Naive B cell (primary cell): ENCODE results near the gene CHCHD3. TPM values are rescaled to one million over a fixed set of nuclear protein-coding genes. Genes with fewer than 3 reads are reported as not detected.
A peak's percentile ranks its signal among the peaks of the same experiment; 100 is the strongest.

Experiments used
- ATAC-seq, 2 donors: fragments of 150-1000 bp; cut with Tn5 transposase; 2 replicates each; pipeline ENCODE4 v1.10.0; 2021; ENCODE audit warnings: low read depth in 2 of 2, mild to moderate bottlenecking in 2 of 2, moderate library complexity in 2 of 2
- DNase-seq: peaks from one replicate; pipeline ENCODE4 v3.0.0; 2022
- H3K27ac Mint-ChIP-seq, 6 donors: one replicate each; pipeline ENCODE4 v1.8.0; 2020 to 2022; ENCODE audit warnings: mild to moderate bottlenecking in 6 of 6, mixed read lengths in 6 of 6, moderate library complexity in 5 of 6, inconsistent platforms in 2 of 6
- H3K27me3 Mint-ChIP-seq, 3 donors: one replicate each; pipeline ENCODE4 v1.8.0; 2021 to 2022; ENCODE audit warnings: mixed read lengths in 3 of 3, mild to moderate bottlenecking in 1 of 3
- H3K36me3 Mint-ChIP-seq, 2 donors: one replicate each; pipeline ENCODE4 v1.8.0; 2020 to 2022; ENCODE audit warnings: mixed read lengths in 2 of 2, inconsistent platforms in 1 of 2, mild to moderate bottlenecking in 1 of 2
- H3K4me1 Mint-ChIP-seq, 3 donors: one replicate each; pipeline ENCODE4 v1.8.0; 2020 to 2022; ENCODE audit warnings: mixed read lengths in 3 of 3, inconsistent platforms in 1 of 3, mild to moderate bottlenecking in 1 of 3, moderate library complexity in 1 of 3
- H3K4me3 Mint-ChIP-seq, 8 donors: one replicate each; pipeline ENCODE4 v1.8.0; 2020 to 2022; ENCODE audit warnings: mild to moderate bottlenecking in 8 of 8, mixed read lengths in 8 of 8, moderate library complexity in 8 of 8, inconsistent platforms in 2 of 8
- H3K9me3 Mint-ChIP-seq, 7 donors: one replicate each; pipeline ENCODE4 v1.8.0; 2020 to 2022; ENCODE audit warnings: mixed read lengths in 7 of 7, mild to moderate bottlenecking in 5 of 7, inconsistent platforms in 2 of 7, moderate library complexity in 1 of 7
- polyA plus RNA-seq, 6 donors: library from polyadenylated mRNA; unstranded; fragments of 300-500 nt; fragmentation: Illumina TruSeq; gene quantifications; one replicate each; pipeline ENCODE4 v1.2.3, GENCODE V29; 2021; ENCODE audit warnings: low read depth in 6 of 6

Gene CHCHD3
- polyA plus RNA-seq, 6 donors from 2014 or later: 56.4 to 97.0 (median 61.0) TPM

DNA sequence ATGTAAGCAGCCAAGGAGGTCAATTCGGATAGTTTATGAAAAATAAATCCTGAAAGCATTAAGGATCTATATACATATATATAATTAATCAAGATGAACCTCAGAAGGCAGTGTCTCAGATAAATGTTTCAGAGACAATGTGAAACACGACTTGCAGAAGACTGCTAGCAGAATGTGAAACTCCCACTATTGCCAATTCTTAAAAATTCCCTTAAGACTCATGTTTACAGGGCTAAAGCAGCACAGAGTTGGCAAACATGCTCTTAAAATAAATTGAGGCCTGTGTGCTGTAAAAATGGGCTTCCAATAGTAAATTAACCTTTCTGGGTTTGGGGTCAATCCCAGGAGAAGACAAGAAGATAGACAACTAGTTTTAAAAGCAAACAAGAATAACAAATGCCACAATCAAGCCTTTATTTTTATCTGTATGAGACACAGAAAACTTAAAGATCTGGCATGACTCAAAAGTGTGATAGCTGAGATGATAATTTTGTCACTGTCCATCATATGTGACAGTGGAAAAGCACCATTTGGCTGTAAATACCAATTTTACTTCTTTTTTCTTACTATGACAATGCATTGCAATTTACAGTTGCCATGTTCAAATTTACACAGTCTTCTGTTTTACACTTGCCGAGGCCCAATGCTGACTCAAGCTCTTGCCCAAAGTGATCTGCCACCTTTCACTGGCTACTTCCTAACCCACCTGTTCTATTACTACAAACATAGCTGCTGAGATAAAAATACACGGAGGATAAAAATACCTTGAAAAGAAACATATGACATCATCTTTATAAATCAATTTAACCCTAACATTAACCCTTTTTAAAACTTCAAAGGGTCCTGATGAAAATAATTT lies 78.6 kb downstream of the CHCHD3 start:
- no peak for DNase-seq

DNA sequence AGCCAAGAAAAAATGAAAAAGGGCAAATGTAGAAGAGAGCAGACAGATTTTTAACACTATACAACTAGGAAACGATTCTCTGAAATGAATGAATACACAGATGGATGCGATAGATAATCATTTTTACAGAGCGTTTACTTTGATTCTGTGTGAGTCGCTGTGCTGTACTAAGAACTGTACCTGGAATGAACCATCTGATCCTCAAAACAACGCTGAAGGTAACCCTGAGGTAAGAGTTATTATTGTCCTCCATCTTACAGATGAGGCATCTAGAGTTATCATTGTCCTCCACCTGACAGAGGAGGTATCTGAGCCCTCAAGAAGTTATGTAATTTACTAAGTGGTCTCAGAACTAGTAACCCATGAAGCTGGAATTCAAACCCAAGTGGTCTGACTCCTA lies 80.2 kb downstream of the CHCHD3 start:
- ATAC-seq: no peak
- peaks cover 7 to 24% (median 8%) of the 10 kb centered on the region in 3 donors for H3K4me1 Mint-ChIP-seq
- H3K4me3 Mint-ChIP-seq: no peak overlapping the region
- H3K27me3 Mint-ChIP-seq: no peaks in the 10 kb centered on the region
- no peak for DNase-seq
- H3K36me3 Mint-ChIP-seq: peaks cover 8 to 10% of the 10 kb centered on the region in 2 donors
- peak overlapping the region in 2 of 6 donors; percentile 11 to 20 for H3K27ac Mint-ChIP-seq
- peaks cover 0 to 12% (median 3%) of the 10 kb centered on the region in 7 donors for H3K9me3 Mint-ChIP-seq

More for the DNA sequence above, 78.6 kb downstream of the CHCHD3 start:
- Mint-ChIP-seq H3K27ac (peak overlapping the region in 1 of 6 donors; percentile 2), H3K4me1 (peaks cover 8 to 34% (median 16%) of the 10 kb centered on the region in 3 donors), H3K4me3 (no peak overlapping the region), H3K27me3 (no peaks in the 10 kb centered on the region), H3K9me3 (peaks cover 0 to 18% (median 6%) of the 10 kb centered on the region in 7 donors), H3K36me3 (peaks cover 23 to 24% of the 10 kb centered on the region in 2 donors)
- ATAC-seq: no peak

DNA sequence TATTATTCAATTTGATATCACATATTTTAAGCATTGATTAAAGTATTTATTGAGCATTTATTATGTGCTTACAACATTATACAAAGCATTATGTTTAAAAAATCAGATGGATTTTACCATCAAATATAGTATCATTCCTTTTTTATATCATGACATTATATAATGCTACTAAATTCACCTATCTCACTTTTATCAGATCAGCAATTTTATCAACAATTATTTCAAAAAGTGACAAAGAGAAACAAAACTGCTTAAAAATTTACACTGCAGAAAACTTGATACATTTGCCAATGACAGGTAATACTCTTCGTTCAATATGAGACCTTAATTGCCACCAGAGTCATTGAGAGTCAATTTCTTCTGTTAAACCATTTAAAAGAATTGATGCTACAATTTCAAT lies 82.0 kb downstream of the CHCHD3 start:
- DNase-seq (no peak), ATAC-seq (no peak)
- Mint-ChIP-seq H3K27ac (no peak overlapping the region), H3K4me1 (peaks cover 7 to 38% (median 15%) of the 10 kb centered on the region in 3 donors), H3K4me3 (no peak overlapping the region), H3K27me3 (no peaks in the 10 kb centered on the region), H3K36me3 (peaks cover 6 to 8% of the 10 kb centered on the region in 2 donors), H3K9me3 (peaks cover 0 to 5% (median 2%) of the 10 kb centered on the region in 7 donors)

DNA sequence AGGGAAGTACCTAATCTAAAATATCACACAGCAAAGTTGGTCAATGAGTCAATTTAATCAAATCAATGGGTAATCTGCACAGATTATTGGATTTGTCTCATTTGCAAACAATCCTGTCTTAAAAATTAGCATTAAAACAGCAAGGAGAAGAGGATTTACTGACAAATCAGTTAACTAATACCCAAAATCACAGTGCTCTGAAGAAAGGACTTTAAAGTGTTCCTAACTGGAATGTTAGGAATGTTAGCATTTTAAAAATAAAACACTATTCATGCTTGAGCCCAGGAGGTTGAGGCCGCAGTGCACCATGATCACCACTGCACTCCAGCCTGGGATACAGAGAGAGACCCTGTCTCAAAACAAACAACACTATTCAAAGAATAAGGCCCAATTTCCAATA lies 83.1 kb downstream of the CHCHD3 start:
- no peak for ATAC-seq
- H3K27ac Mint-ChIP-seq: no peak overlapping the region
- no peaks in the 10 kb centered on the region for H3K36me3 Mint-ChIP-seq
- H3K9me3 Mint-ChIP-seq: no peaks in the 10 kb centered on the region
- H3K4me3 Mint-ChIP-seq: no peak overlapping the region
- H3K27me3 Mint-ChIP-seq: no peaks in the 10 kb centered on the region
- peaks cover 3 to 34% (median 10%) of the 10 kb centered on the region in 3 donors for H3K4me1 Mint-ChIP-seq
- no peak for DNase-seq

DNA sequence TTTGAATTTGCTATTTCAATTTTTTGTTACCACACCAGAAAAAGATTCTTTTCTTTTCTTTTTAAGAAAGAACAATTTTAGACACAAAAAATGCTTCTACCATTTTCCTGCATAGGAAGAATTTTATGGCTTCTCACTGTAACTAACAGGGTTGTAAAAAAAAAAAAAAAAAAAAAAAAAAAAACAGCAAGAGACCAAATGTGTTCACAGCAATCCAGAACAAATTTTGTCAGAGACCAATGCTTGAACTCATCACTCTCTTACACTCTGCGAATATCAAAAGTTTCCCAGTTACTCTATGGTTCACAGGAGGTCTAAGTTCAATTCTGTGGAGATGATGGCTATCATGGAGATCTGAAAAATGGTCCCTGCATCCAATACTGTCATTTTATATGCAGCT lies 84.4 kb downstream of the CHCHD3 start:
- no peak for DNase-seq
- Mint-ChIP-seq H3K27me3 (no peaks in the 10 kb centered on the region), H3K27ac (no peak overlapping the region), H3K9me3 (no peaks in the 10 kb centered on the region), H3K4me3 (no peak overlapping the region), H3K36me3 (no peaks in the 10 kb centered on the region), H3K4me1 (peaks cover 6 to 33% (median 12%) of the 10 kb centered on the region in 3 donors)
- ATAC-seq: no peak

DNA sequence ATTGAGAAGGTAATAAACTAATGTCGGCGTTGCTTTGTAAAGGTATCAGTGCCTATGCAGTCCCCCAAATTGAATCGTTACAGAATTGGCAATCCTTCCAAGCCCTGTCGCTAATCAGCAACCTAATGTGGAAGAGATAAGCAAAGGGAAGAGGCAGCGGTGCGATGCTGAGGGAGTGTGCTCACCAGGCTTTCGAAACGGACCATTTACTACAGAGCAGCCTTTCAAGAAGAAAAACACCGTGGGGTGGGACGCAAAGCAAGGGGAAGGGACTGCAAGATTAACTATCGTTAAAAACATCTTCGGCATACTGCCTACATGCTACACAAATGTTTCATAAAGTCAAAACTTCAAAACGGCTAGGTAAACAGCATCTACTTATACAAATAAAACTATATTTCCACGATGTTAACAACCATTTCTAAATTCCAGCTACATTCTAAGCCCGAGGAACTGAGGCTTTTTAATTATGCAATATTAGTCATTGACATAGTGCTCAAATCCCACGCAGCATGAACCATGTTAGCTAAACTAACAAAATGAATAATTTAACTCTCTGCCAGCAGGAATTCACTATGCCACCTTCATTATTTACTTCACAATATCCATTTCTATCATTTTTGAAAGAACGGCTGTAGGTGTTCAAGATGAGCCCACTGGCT lies 85.2 kb downstream of the CHCHD3 start:
- ATAC-seq: no peak
- Mint-ChIP-seq H3K4me3 (no peak overlapping the region), H3K27me3 (no peaks in the 10 kb centered on the region), H3K27ac (peak overlapping the region in 1 of 6 donors; percentile 57), H3K9me3 (no peaks in the 10 kb centered on the region), H3K4me1 (peaks cover 11 to 39% (median 17%) of the 10 kb centered on the region in 3 donors), H3K36me3 (no peaks in the 10 kb centered on the region)
- DNase-seq: no peak

DNA sequence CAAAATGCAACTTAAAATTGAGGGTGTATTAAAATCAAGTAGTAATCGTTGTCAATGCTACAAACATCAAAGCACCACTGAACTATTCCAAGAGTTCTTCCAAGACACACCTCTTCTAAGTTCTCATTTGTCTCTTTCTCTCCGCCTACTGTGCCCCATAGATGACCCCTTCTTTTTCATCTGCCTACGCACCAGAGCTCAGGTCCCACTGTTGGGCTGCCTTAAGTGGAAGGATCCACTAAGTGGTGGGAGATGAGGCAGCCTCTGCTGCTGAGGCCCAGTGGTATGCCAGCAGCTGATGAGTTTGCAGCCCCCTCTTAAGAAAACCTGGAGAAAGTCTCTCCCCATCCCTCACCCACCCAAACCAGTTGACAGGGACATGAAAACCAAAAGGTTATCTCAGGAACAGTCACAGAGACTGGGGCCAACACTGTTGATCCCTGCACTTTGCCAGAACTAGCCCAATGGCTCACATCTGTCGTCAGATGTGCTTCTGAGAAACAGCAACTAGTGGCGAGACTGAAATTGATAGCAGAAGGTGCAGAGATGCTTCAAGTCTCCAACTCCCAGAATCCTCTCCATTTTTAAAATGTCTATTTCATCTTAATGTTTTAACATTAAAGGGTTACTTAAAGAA lies 88.4 kb downstream of the CHCHD3 start:
- Mint-ChIP-seq H3K4me3 (no peak overlapping the region), H3K27me3 (no peaks in the 10 kb centered on the region), H3K36me3 (no peaks in the 10 kb centered on the region), H3K9me3 (no peaks in the 10 kb centered on the region), H3K4me1 (peaks cover 14 to 38% (median 17%) of the 10 kb centered on the region in 3 donors), H3K27ac (peak overlapping the region in 2 of 6 donors; percentile 0 to 88)
- DNase-seq (no peak), ATAC-seq (no peak)

DNA sequence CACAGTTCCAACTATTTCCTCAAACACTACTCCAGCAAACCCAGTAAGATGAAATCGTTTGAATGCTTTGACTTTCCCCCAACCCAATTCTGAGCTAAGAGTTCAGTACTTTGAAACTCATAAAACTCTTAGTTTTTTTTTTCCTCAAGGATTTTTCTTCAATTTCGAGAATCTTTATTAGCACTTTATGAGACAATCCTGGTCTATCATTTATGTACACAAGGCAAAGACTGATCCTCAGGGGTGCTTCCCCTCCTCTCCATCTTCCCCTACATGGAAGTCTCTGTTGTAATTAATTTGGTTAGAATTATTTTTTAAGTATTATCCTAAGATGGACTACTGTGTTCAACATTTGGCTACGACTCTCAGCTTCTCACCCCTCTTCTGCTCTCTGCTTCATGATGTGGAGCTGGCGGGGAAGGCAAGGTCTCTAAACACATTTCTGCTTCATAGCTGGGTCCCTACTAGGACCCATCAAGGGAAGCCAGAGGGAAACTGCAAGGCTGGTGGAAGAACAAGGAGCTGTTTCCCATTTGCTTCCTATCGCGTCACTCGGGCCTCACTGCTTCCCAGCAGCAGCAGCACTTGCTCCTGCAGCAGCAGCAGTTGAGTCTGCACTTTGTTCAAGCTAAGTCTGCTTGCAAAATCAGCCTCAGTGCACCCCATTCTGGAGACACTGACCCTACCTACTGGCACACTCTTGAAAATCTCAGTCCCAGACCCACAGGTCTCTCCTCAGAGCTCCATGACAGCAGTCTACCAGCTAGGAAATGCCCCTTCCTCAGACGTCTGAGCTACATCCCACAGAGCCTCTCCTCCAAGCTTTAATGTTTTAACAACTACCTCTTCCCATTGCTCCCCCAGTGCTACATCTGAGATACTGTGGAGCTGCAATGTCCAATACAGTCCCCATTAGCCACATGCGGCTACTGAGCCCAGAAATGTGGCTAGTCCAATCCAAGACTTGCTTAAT lies 90.0 kb downstream of the CHCHD3 start:
- H3K27ac Mint-ChIP-seq: peak overlapping the region in 1 of 6 donors; percentile 32

DNA sequence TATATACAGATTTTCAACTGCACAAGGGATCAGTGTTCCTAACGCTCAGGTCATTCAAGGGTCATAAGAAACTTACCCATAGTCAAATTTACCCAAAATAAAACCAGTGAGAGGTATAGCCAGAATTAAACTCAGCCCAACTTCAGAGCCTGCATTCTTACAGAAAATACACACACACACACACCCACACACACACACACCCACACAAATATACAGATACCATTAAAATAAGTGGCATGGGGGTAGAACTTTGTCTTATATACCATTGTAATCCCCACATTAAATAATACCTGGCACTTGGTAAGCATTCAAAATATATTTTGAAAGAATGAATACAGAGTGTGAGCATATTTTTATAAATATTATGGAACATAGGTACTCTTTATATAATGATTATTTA lies 93.8 kb downstream of the CHCHD3 start:
- Mint-ChIP-seq H3K9me3 (peaks cover 0 to 9% (median 0%) of the 10 kb centered on the region in 7 donors), H3K4me1 (peaks cover 8 to 27% (median 10%) of the 10 kb centered on the region in 3 donors), H3K27me3 (no peaks in the 10 kb centered on the region), H3K4me3 (no peak overlapping the region), H3K27ac (no peak overlapping the region), H3K36me3 (peaks cover 0 to 10% of the 10 kb centered on the region in 2 donors)
- ATAC-seq: no peak
- DNase-seq: no peak

More for the DNA sequence above, 90.0 kb downstream of the CHCHD3 start:
- no peaks in the 10 kb centered on the region for H3K27me3 Mint-ChIP-seq
- H3K36me3 Mint-ChIP-seq: peaks cover 0 to 7% of the 10 kb centered on the region in 2 donors
- no peak for DNase-seq
- H3K4me1 Mint-ChIP-seq: peaks cover 14 to 44% (median 16%) of the 10 kb centered on the region in 3 donors
- peaks cover 0 to 3% (median 0%) of the 10 kb centered on the region in 7 donors for H3K9me3 Mint-ChIP-seq
- no peak for ATAC-seq
- H3K4me3 Mint-ChIP-seq: no peak overlapping the region

DNA sequence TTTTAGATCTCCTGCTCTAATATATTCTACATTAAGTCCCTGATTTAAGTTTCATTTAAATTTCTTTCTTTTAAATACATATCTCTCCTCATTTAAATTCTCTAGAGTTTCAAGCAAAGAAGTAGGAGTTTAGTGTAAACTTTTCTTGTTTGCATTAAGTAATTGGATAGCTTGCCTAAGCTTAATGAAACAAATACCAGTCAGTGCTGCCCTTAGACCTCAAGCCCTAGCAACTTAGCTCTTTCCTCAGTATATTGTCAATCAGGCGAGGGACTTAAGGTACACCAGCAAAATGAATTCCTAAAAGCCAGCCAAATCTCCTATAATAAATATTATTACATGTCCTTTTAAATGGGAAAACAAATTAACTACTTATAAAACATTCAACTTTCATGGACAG lies 101.5 kb downstream of the CHCHD3 start:
- ATAC-seq: no peak

DNA sequence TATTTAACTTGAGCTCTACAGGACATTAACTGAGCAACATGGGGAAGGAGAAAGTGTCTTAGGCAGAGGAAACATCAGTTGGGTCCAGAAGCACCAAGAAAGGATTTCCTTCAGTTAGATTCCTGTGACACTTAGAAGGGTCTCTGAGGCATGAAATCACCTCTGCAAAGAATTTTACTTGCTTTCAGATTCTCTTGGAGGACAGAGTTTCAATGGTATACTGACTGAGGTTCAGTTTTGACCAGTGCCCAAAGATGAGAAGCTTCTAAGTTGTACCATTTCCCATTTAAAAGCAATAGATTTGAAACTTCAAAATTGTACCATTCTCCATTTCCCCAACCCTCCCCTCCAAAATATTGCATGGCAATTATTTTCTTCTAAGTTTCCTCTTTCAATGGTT lies 102.4 kb downstream of the CHCHD3 start:
- Mint-ChIP-seq H3K27ac (no peak overlapping the region), H3K27me3 (no peaks in the 10 kb centered on the region), H3K9me3 (no peaks in the 10 kb centered on the region), H3K4me3 (no peak overlapping the region), H3K4me1 (peaks cover 14 to 35% (median 22%) of the 10 kb centered on the region in 3 donors), H3K36me3 (peaks cover 3 to 8% of the 10 kb centered on the region in 2 donors)
- DNase-seq (no peak), ATAC-seq (no peak)

More for the DNA sequence above, 101.5 kb downstream of the CHCHD3 start:
- DNase-seq: no peak
- no peaks in the 10 kb centered on the region for H3K9me3 Mint-ChIP-seq
- peaks cover 14 to 35% (median 22%) of the 10 kb centered on the region in 3 donors for H3K4me1 Mint-ChIP-seq
- peaks cover 0 to under 1% of the 10 kb centered on the region in 2 donors for H3K36me3 Mint-ChIP-seq
- no peak overlapping the region for H3K4me3 Mint-ChIP-seq
- peak overlapping the region in 1 of 6 donors; percentile 67 for H3K27ac Mint-ChIP-seq
- H3K27me3 Mint-ChIP-seq: no peaks in the 10 kb centered on the region

DNA sequence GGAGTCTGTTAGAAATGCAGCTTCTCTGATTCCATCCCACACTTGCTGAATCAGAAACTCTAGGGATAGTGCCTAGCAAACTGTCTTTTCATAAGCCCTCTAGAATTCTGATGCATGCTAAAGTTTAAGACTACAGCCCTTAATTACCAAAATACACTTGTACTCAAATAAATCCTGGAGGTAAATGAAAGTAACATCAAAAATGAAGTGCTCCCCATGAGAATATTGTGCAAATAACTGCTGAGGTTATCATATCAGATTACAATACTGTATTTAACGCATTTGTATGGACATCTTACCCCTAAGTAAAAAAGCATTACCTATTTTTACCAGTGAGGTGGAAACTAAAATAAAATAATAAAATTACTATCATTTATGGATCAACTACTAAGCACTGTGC lies 104.7 kb downstream of the CHCHD3 start:
- Mint-ChIP-seq H3K27me3 (no peaks in the 10 kb centered on the region), H3K27ac (peak overlapping the region in 3 of 6 donors; percentile 8 to 53 (median 16)), H3K4me3 (no peak overlapping the region), H3K9me3 (no peaks in the 10 kb centered on the region), H3K4me1 (peaks cover 14 to 35% (median 21%) of the 10 kb centered on the region in 3 donors), H3K36me3 (peaks cover 14 to 22% of the 10 kb centered on the region in 2 donors)
- DNase-seq (no peak), ATAC-seq (no peak)
